ENCODE data around the gene CYP2D6.
"Not testable (repeated sequence)": the region's sequence is repeated elsewhere in the genome, so short reads cannot be mapped to it uniquely, and the experiment has no call there.

- TF ChIP-seq CTCF (IDR thresholded peaks at IDR 0.05); SIN3A (IDR thresholded peaks at IDR 0.05; ENCODE audit: borderline replicate concordance, insufficient read depth, low read depth, low read length); POLR2AphosphoS5 (IDR thresholded peaks at IDR 0.05; ENCODE audit: low read depth, low read length); TCF7L2 (IDR thresholded peaks at IDR 0.05; ENCODE audit: low read depth, low read length); REST (IDR thresholded peaks at IDR 0.05; ENCODE audit: insufficient read depth in 1 of 2, low read depth in 2 of 2, low read length in 1 of 2): not testable (repeated sequence)
Observed at GRCh38 chr22:42140153-42140552, 9.5 kb upstream of the CYP2D6 start.
